GM04503 (cell line): ENCODE results near the gene MESD.

Source experiments
- DNase-seq: peaks from one replicate; pipeline ENCODE4 v3.0.0-alpha.2; 2012; ENCODE audit warnings: low read depth

MESD gene

DNA sequence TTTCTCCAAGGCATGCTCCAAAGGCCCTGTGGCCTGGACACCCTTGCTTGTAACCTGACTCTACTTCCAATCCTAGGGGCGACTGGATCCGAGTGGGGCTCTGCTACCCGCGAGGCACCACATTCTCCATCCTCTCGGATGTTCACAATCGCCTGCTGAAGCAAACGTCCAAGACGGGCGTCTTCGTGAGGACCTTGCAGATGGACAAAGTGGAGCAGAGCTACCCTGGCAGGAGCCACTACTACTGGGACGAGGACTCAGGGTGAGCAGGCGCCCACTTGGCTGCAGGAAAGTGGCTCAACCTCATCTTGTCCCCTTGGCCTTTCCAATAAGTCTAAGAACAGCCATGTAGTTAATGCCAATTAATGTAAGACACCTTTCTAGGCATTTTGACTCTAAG, 51.9 kb downstream of the MESD start:
- DNase-seq: no peak

DNA sequence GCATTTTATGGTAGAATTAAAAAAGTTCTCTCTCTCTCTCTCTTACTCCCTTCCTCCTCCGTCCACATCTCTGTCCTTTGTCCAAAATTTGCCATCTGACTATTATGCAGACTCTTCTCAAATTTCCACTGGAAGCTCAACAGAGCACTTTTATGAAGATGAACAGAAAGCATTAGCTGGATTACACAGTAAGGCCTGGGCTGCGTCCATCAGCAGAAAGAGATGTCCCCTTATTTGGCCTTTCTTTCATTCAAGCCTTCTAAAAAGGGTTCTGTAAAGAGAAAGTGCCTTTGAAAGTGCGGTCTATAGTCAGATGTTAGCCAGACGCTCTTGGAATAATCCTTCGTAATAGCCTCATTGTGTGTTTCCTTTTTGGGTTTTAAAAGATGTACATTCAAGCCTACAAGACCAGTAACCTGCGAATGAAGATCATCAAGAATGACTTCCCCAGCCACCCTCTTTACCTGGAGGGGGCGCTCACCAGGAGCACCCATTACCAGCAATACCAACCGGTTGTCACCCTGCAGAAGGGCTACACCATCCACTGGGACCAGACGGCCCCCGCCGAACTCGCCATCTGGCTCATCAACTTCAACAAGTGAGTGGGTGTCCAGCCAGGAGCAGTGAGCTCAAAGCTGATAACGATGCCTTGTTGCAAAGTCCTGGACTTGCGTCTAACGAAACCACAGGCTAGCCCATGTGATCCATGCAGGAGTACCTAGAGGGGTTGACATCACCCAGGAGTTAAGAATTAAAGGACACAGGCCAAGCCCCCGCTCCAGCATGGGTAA, 53.1 kb downstream of the MESD start:
- no peak for DNase-seq

DNA sequence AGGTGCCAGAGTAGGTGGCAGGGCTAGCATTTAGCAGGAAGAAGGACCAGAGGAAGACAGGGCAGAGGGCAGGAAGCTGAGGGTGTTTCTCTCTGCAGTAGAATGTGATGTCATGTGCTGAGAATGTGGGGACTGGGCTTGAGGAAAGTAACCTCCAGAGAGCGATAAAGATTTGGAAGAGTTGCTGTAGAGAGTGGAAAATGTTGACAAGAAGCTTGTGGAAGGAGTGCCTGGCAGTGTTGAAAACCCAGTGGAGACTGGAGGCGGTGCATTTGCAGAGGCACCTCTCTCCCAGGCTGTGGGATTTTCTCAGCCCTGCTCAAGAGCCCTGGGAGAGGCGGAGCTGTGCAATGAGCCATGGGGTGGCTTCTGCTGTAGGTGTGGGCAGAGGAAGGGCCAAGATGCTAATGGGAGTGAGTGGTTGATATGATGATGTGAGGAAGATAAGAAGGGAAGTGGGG, 54.8 kb downstream of the MESD start:
- no peak for DNase-seq

GRCh38 chr15:80932989-80933388, 56.6 kb downstream of the MESD start:
- no peak for DNase-seq

GRCh38 chr15:80932513-80932815, 57.2 kb downstream of the MESD start:
- DNase-seq: no peak

DNA sequence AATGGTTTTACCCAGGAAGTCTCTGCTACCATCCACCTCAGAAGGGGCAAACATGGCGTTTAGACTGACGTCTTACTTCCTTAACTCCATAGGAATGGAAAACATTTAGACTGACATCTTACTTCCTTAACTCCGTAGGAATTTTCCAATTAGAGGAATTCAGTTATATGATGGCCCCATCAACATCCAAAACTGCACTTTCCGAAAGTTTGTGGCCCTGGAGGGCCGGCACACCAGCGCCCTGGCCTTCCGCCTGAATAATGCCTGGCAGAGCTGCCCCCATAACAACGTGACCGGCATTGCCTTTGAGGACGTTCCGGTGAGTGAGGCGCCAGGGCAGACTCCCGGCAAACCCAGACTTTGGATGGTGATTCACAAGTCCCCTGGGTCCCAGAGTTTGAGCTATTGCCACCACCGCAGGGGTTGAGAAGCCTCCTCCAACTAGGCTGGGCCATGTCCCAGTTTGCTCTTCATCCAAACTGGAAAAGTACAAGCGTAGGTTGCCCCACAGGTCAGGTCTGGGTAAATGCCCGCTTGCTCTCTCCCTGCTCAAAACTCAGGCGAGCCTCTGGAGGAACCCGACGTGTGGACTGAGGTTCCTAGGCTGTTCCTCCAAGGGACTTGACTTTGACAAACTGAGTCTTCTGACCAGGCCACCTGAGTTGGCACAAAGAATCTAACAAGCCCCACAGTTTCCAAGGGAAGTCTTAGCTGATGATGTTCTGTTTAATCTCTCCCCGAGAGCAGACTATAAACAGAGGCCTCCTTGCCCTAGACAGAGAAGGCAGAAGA, 57.7 kb downstream of the MESD start:
- DNase-seq: no peak

DNA sequence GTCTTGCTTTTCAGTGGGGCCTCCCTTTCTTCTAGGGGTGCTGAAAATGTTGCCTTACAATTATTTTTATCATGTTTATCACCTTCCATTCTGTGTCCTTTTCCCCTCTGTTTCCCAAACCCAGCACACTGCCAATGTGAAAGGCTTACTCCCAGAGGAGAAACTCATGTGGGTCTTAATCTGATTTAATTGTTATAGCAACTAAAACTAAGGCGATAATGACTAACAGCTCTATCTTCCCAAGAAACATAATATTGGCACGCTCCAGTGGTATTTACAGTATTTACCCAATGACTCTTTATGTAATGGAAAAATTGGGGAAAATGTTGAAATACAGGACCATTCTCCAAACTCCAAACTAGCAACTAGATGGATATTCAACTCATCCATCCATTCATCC, 58.4 kb downstream of the MESD start:
- no peak for DNase-seq

GRCh38 chr15:80929689-80930088, 59.9 kb downstream of the MESD start:
- DNase-seq: no peak

DNA sequence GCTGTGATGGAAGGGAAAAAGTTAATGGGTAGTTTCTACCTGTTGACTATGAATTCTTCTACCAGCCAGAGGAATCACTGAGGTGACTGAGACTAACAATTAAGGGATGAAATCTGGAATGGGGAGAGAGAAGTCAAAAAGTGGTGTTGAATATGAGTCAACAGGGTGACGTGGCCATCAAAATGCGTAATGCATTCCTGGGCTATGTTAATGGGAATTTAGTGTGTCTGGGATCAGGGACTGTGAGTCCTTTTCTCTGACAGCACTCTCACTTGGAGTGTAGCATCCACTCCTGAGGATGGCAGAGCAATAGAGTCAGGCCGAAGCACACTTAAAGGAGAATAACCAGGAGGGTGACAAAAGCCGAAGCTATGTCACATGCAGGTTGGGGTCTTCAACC, 60.4 kb downstream of the MESD start:
- DNase-seq: peak; percentile 72

DNA sequence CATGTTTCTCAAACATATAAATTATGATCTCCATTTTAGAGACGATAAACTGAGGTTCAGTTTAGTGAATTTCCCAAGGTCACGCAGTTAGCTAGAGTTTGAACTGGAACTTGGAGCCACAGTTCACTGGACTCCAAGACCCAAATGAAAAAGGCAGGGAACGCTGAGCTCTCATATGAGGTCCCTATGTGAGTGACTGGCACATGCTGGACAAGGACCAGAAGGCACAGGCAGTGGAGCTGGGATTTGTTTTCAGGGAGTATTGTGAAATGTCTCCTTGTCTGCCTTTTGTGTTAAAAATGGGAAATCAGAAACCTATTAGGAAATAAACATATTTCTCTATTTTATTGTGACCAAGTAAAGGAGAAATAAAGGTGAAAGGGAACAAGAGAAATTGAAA, 63.5 kb downstream of the MESD start:
- DNase-seq: no peak

GRCh38 chr15:80925597-80926059, 64.0 kb downstream of the MESD start:
- no peak for DNase-seq

- DNase-seq: no peak
Measured at GRCh38 chr15:80924278-80924677, 65.3 kb downstream of the MESD start.

DNA sequence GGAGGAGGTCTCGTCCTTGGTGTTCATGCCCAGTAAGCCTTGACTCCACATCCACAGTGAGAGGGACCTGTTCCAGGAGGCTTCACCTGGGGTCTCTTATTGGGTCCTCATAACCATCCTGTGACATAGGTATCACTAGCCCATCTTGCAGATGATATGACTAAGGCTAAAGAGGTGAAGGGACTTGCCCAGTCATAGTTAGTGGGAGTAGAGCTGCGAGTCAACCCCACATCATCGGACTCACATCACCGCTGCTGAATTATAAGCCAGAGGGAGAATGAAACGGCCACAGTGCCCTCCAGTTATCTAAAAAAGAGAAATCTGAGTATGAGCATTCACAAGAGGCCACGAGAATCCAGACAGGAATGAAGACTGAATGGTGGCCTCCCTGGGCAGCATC, 66.0 kb downstream of the MESD start:
- no peak for DNase-seq

GRCh38 chr15:80921736-80922410, 67.7 kb downstream of the MESD start:
- no peak for DNase-seq

- no peak for DNase-seq
Measured at GRCh38 chr15:80920271-80920699, 69.3 kb downstream of the MESD start.

DNA sequence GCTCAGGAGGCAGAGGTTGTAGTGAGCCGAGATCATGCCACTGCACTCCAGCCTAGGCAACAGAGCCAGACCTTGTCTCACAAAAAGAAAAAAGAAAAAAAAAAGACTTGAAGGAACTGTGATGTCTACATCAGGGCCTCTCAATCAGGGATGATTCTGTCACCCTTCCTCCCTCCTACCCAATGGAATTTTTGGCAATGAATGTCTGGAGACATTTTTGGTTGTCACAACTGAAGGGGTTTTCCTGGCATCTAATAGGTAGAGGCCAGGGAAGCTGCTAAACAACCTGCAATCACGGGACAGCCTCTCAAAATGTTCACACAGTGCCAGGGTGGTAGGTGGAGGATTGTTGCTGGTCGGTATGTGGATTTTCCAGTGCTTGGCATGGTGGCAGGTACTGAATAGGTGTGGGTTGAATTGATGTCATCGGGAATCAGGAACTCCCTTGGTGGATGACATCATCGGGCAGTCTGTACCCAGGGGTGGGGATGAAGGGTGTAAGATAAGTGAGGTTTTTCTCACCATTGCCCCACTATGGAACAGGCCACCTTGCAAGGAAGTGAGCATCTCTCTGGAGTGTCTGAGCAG, 71.3 kb downstream of the MESD start:
- no peak for DNase-seq

DNA sequence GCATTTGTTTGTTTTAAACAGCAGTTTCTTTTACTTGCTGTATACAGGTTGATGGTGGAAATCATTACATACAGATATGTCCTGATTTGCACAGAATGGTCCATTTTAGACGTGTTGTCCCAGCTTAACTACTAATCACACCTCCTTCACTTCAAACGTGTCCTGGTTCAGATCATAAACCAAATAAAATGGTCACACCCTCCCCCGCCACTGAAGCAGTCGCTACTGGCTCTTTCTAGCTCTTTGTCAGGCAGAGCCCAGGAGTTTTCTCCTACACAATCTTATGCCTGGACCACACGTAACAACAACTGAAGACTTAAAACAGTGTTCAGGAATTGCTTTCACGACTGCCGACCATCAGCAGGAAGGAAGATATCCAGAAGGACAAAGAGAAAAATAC, 73.6 kb downstream of the MESD start:
- no peak for DNase-seq

DNA sequence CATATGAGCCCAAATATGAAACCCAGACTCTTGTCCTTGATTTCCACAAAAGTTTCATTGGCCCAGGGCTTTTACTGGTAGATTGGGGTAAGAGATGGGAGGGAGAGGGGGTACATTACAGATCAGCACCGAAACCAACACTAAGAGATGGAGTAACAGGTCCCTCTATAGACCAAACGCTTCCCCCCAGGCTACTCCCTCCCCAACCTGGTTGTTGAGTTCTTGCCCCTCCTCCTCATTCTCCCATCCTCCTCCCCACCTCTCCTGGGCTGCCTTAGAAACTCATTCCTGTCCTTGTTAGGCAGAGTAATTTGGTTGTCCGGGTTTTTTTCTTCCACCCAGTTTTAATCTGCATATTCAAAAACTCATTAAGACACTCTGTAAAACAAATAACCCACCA, 74.1 kb downstream of the MESD start:
- DNase-seq: no peak

GRCh38 chr15:80913541-80913940, 76.1 kb downstream of the MESD start:
- no peak for DNase-seq

DNA sequence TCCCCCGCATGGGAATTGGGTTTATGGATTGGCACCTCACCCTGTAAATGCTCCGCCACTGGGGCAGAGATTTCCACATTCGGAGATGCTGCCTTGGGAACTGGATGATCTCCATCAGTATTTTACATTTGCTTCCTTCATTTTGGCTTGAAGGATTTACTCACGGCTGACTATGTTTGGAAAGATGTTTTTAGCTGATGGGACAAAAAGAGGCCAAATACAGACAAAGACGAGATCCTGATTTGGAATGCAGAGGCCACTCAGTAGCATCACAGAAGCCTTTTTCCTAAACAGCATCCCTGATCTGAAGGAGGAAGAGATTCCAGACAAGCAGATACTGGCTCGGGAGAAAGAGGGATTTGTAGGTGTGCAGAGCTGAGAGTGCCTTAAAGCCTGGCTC, 76.9 kb downstream of the MESD start:
- DNase-seq: no peak

DNA sequence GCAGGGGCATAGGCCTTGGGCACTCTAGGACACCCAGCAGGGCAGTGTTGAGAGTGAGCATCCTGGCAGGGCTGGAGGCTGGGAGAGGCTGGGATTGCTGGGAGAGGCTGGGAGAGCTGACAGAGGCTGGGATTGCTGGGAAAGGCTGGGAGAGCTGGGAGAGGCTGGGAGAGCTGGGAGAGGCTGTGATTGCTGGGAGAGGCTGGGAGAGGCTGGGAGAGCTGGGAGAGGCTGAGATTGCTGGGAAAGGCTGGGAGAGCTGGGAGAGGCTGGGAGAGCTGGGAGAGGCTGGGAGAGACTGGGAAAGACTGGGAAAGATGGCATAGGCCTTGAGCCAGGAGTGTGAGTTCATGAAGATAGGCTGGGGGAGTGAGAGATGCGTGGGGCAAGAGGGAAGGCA, 77.8 kb downstream of the MESD start:
- no peak for DNase-seq

DNA sequence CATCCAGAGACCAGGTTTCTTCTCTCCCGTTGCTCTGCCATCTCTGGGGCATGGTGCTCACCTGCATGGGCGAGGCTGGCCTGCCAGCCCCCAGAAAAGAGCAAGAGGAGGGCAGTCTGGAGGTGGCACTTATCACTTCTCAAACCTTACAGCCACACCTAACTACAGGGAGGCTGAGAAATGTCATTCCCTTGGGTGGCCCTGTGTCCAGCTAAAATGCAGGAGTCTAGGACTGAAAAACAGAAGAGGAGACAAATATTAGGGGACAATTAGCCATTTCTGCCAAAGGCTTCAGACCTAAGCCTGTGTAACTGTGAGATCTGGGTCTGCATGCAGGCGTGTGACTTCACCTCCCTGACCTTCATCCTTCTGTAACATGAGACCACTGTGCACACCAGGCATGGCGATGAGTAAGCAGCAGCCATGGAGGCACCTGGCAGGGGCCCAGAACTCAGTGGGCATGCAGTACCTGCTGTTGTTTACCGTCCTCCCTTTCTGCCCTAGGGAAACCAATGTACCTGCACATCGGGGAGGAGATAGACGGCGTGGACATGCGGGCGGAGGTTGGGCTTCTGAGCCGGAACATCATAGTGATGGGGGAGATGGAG, 83.4 kb downstream of the MESD start:
- no peak for DNase-seq
